K562 (cell line): ENCODE measurements around the gene MIS18A. TPM values are rescaled to one million over a fixed set of nuclear protein-coding genes. Genes with fewer than 3 reads are reported as not detected.

Experiments used
- ATAC-seq: fragments of 200-7000 bp; cut with Tn5 transposase; 3 replicates; pipeline ENCODE4 v1.9.1; 2020; ENCODE audit warnings: moderate library complexity
- BruUV-seq: library from RNA; stranded (reverse); fragments of 400-500 nt; replicated peaks from 2 replicates; lab custom pipeline; 2021; lab: Mats Ljungman, UMichigan
- CTCF ChIA-PET: fragments of 300-600 bp; formaldehyde crosslinking; extraction: SDS; loops from one replicate; lab custom pipeline; 2021; ENCODE audit warnings: low intra/inter-chr PET ratio; lab: Yijun Ruan, JAX
- POLR2A ChIA-PET: fragments of 300-600, 350-650 bp; sonication (Branson Sonifier 250); formaldehyde crosslinking; extraction: SDS; loops from one replicate; lab custom pipeline; 2021; ENCODE audit warnings: antibody characterized with exemption, inconsistent platforms; lab: Yijun Ruan, JAX
- DNase-seq, 4 experiments: peaks; one replicate each; pipeline versions ENCODE4 v3.0.0 to v3.0.0-alpha.2; 2011 to 2018; ENCODE audit warnings: low spot score in 3 of 4, mixed read lengths in 3 of 4; ENCODE audit errors: extremely low read depth in 1 of 4
- FAIRE-seq: peaks from 2 replicates; lab custom pipeline; 2011; peaks lifted over from hg19 to GRCh38; lab: Jason Lieb, UNC
- H2AFZ ChIP-seq: 2 replicates; pipeline ENCODE4 v1.6.0; 2011; ENCODE audit warnings: low read depth, low read length, control low read depth, inconsistent platforms
- H3K27ac ChIP-seq: fragments of 200-600 bp; 3 replicates; pipeline ENCODE4 v1.8.0; 2011; ENCODE audit warnings: low read depth, mild to moderate bottlenecking, control low read depth, inconsistent platforms, low read length, moderate library complexity, mixed read lengths; ENCODE audit errors: extremely low read depth
- H3K27me3 ChIP-seq, 2 experiments: fragments of 300-600 bp in 1 of 2; 2 replicates in 1 of 2; 3 replicates in 1 of 2; pipeline versions ENCODE4 v1.6.0 to v1.8.0; 2011; ENCODE audit warnings: inconsistent platforms in 2 of 2, low read length in 2 of 2, mild to moderate bottlenecking in 1 of 2, mixed read lengths in 1 of 2, moderate library complexity in 1 of 2; ENCODE audit not compliant: control insufficient read depth in 2 of 2, insufficient read depth in 2 of 2
- H3K36me3 ChIP-seq: fragments of 300-600 bp; 3 replicates; pipeline ENCODE4 v1.8.0; 2011; ENCODE audit warnings: mild to moderate bottlenecking, low read length, inconsistent platforms; ENCODE audit not compliant: control insufficient read depth, insufficient read depth
- H3K4me1 ChIP-seq, 2 experiments: fragments of 200-600 bp in 1 of 2; replicated peaks in 1 of 2; 2 replicates in 1 of 2; 3 replicates in 1 of 2; pipeline versions ENCODE4 v1.5.1 to v1.8.0; 2011; ENCODE audit warnings: inconsistent platforms in 2 of 2, low read length in 2 of 2, mild to moderate bottlenecking in 1 of 2, mixed read lengths in 1 of 2, moderate library complexity in 1 of 2; ENCODE audit not compliant: control insufficient read depth in 2 of 2, insufficient read depth in 2 of 2
- H3K4me2 ChIP-seq: 2 replicates; pipeline ENCODE4 v1.6.1; 2011; ENCODE audit warnings: low read length, control low read depth, inconsistent platforms, mixed read lengths; ENCODE audit not compliant: insufficient read depth
- H3K4me3 ChIP-seq: fragments of 200-600 bp; sonication (generic), shearing (Covaris generic); 2 replicates; pipeline ENCODE4 v1.5.1; 2016; ENCODE audit warnings: control low read depth, inconsistent platforms
- H3K79me2 ChIP-seq: fragments of 200-600 bp; 3 replicates; pipeline ENCODE4 v1.8.0; 2011; ENCODE audit warnings: low read length, inconsistent platforms; ENCODE audit not compliant: control insufficient read depth, insufficient read depth
- H3K9ac ChIP-seq, 2 experiments: 2 replicates each; pipeline versions ENCODE4 v1.6.0 to v1.6.1; 2011; ENCODE audit warnings: low read depth in 2 of 2, low read length in 2 of 2, control low read depth in 1 of 2, inconsistent platforms in 1 of 2, mild to moderate bottlenecking in 1 of 2, mixed read lengths in 1 of 2; ENCODE audit not compliant: insufficient read depth in 1 of 2
- H3K9me1 ChIP-seq: one replicate; pipeline ENCODE4 v1.6.0; 2011; ENCODE audit warnings: inconsistent platforms, mild to moderate bottlenecking, low read length, moderate library complexity; ENCODE audit not compliant: control insufficient read depth, insufficient read depth
- H3K9me3 ChIP-seq: replicated peaks from 2 replicates; pipeline ENCODE4 v1.5.1; 2011; ENCODE audit warnings: low read depth, low read length, inconsistent platforms; ENCODE audit not compliant: control insufficient read depth, insufficient read depth
- H4K20me1 ChIP-seq: replicated peaks from 2 replicates; pipeline ENCODE4 v1.6.1; 2011; ENCODE audit warnings: low read length, inconsistent platforms, mixed read lengths; ENCODE audit not compliant: control insufficient read depth, insufficient read depth
- ARID1B ChIP-seq: fragments of 450-650 bp; IDR thresholded peaks from 2 replicates; pipeline ENCODE4 v1.6.1; 2016; ENCODE audit warnings: antibody characterized with exemption, mild to moderate bottlenecking, inconsistent platforms
- ASH1L ChIP-seq: fragments of 450-650 bp; IDR thresholded peaks from 2 replicates; pipeline ENCODE4 v1.6.1; 2018; ENCODE audit warnings: borderline replicate concordance, mild to moderate bottlenecking, low read depth; ENCODE audit not compliant: partially characterized antibody
- ATF6 ChIP-seq: sonication (generic); formaldehyde crosslinking; IDR thresholded peaks from 2 replicates; pipeline ENCODE4 v1.4.0; 2020; ENCODE audit warnings: mild to moderate bottlenecking, missing genetic modification reagents
- COPS2 ChIP-seq: fragments of 450-650 bp; conservative IDR thresholded peaks from 2 replicates; pipeline ENCODE4 v1.6.1; 2016; ENCODE audit warnings: mild to moderate bottlenecking, moderate library complexity
- DDX20 ChIP-seq: fragments of 450-650 bp; IDR thresholded peaks from 2 replicates; pipeline ENCODE4 v1.6.1; 2016; ENCODE audit warnings: missing genetic modification characterization, low read depth, mild to moderate bottlenecking, missing compliant biosample characterization, moderate library complexity
- KLF6 ChIP-seq: fragments of 250-450 bp; sonication (Bioruptor Pico); IDR thresholded peaks from 2 replicates; pipeline ENCODE4 v1.4.0; 2020; ENCODE audit warnings: mild to moderate bottlenecking, moderate library complexity, borderline replicate concordance
- MCM2 ChIP-seq: fragments of 450-650 bp; IDR thresholded peaks from 2 replicates; pipeline ENCODE4 v1.6.1; 2017; ENCODE audit warnings: low read depth, mild to moderate bottlenecking
- NCOA1 ChIP-seq: fragments of 450-650 bp; IDR thresholded peaks from 2 replicates; pipeline ENCODE4 v1.6.1; 2016; ENCODE audit warnings: low read depth
- NCOR1 ChIP-seq: fragments of 450-650 bp; IDR thresholded peaks from 2 replicates; pipeline ENCODE4 v1.6.1; 2016; ENCODE audit warnings: mild to moderate bottlenecking, moderate library complexity
- POLR2AphosphoS5 ChIP-seq: IDR thresholded peaks from 2 replicates; pipeline ENCODE4 v1.6.1; 2011; ENCODE audit warnings: mild to moderate bottlenecking, low read depth, low read length, moderate library complexity; ENCODE audit not compliant: control insufficient read depth, insufficient read depth
- PRMT5 ChIP-seq: sonication (generic); formaldehyde crosslinking; IDR thresholded peaks from 2 replicates; pipeline ENCODE4 v1.5.0; 2020; ENCODE audit warnings: missing genetic modification reagents
- RBM22 ChIP-seq: fragments of 200-400 bp; formaldehyde crosslinking; IDR thresholded peaks from 2 replicates; pipeline ENCODE4 v1.6.1; 2018; ENCODE audit warnings: low read length, low read depth; ENCODE audit not compliant: poor library complexity, severe bottlenecking
- SETDB1 ChIP-seq: IDR thresholded peaks from one replicate; pipeline ENCODE4 v1.6.1; 2012; ENCODE audit warnings: low read length, control low read depth, inconsistent platforms
- SMAD4 ChIP-seq: fragments of 250-450 bp; sonication (Bioruptor Pico); conservative IDR thresholded peaks from 2 replicates; pipeline ENCODE4 v1.8.0; 2021; ENCODE audit warnings: inconsistent platforms, mild to moderate bottlenecking, moderate library complexity
- SOX6 ChIP-seq: fragments of 450-650 bp; IDR thresholded peaks from 2 replicates; pipeline ENCODE4 v1.6.1; 2014; ENCODE audit warnings: mild to moderate bottlenecking
- TFAP4 ChIP-seq: sonication (generic); formaldehyde crosslinking; IDR thresholded peaks from 2 replicates; pipeline ENCODE4 v1.8.0; 2022; ENCODE audit warnings: missing genetic modification reagents, mild to moderate bottlenecking, moderate library complexity, borderline replicate concordance
- ZNF174 ChIP-seq: fragments of 250-450 bp; sonication (Bioruptor Pico); IDR thresholded peaks from 2 replicates; pipeline ENCODE4 v1.4.0; 2020; ENCODE audit warnings: mild to moderate bottlenecking
- ZNF217 ChIP-seq: sonication (generic); formaldehyde crosslinking; IDR thresholded peaks from 2 replicates; pipeline ENCODE4 v1.8.0; 2022; ENCODE audit warnings: mild to moderate bottlenecking, missing genetic modification reagents
- ZNF3 ChIP-seq: fragments of 250-450 bp; sonication (Bioruptor Pico); IDR thresholded peaks from 2 replicates; pipeline ENCODE4 v1.5.0; 2021; ENCODE audit warnings: mild to moderate bottlenecking, moderate library complexity
- ZNF75A ChIP-seq: fragments of 450-650 bp; formaldehyde crosslinking; IDR thresholded peaks from 2 replicates; pipeline ENCODE4 v1.4.0; 2020; ENCODE audit warnings: mild to moderate bottlenecking
- WGBS: fragments of 100-300 bp; shearing (Covaris generic); methylation state at CpG from one replicate; pipeline ENCODE4 v1.1.6; 2016; ENCODE audit warnings: low coverage, mixed read lengths; ENCODE audit not compliant: insufficient coverage; ENCODE audit errors: missing lambda C conversion rate; 5-methylcytosine and 5-hydroxymethylcytosine counted together
- in situ Hi-C: fragments of 300-500 bp; cut with MboI; formaldehyde crosslinking; loops from 4 replicates; pipeline ENCODE4 v1.15.0; 2018; ENCODE audit warnings: inconsistent platforms, mixed read lengths
- intact Hi-C: fragments of 100-400 bp; cut with micrococcal nuclease; formaldehyde crosslinking; loops from 2 replicates; pipeline ENCODE4 v1.14.2; 2022
- polyA plus RNA-seq, 8 experiments: library from polyadenylated mRNA; depleted of rRNA in 4 of 8; stranded (reverse) in 5 of 8; unstranded in 3 of 8; fragments of >200 nt; fragmentation: Nextera tagmentation in 2 of 8; fragmentation: Illumina TruSeq in 1 of 8; extraction: Ambion mirVana in 2 of 8; extraction: Trizol in 1 of 8; gene quantifications; 2 replicates each; pipeline versions ENCODE4 v1.2.1 to v1.2.3, GENCODE V29; 2011 to 2014; ENCODE audit warnings: inconsistent platforms in 1 of 8, missing spikeins in 1 of 8
- total RNA-seq, 7 experiments: library from RNA; depleted of rRNA in 6 of 7; stranded (reverse); fragments of >200 nt in 6 of 7; fragmentation: Illumina TruSeq in 2 of 7; extraction: Trizol in 2 of 7; gene quantifications; 2 replicates each; pipeline versions ENCODE4 v1.2.1 to v1.2.3, GENCODE V29; 2011 to 2021; ENCODE audit warnings: low replicate concordance in 1 of 7

MIS18A gene
- total and polyA plus RNA-seq, 9 of the 15 experiments (the other 6 are each of a cell fraction or from before 2014, with no cell fraction given), result 17.7 to 75.3 (median 60.3) TPM

- ChIA-PET POLR2A (interaction anchor here (1.0 kb wide), 1 partner anchor 36 kb away, joined by 5 read pairs; no protein-coding TSS in a partner anchor), CTCF (interaction anchor here (0.6 kb wide), 1 partner anchor 1021 kb away, joined by 4 read pairs; no protein-coding TSS in a partner anchor)
- H3K4me2 ChIP-seq, result no peak overlapping the region
- in situ Hi-C loops (no loop called here), intact Hi-C loops (no loop called here)
- no peaks in the 10 kb centered on the region for H3K9me3 ChIP-seq
- no peak overlapping the region for H3K9ac ChIP-seq
- H4K20me1 ChIP-seq, result no peaks in the 10 kb centered on the region
- no peak for FAIRE-seq
- BruUV-seq, result no TSS peak
- H3K4me1 ChIP-seq, result no peaks in the 10 kb centered on the region
- H3K36me3 ChIP-seq, result no peaks in the 10 kb centered on the region
- DNase-seq, result no peak
- TF ChIP-seq ARID1B (no peak), SOX6 (no peak), NCOA1 (no peak), DDX20 (tag) (no peak), NCOR1 (no peak), ATF6 (CRISPR knock-in tag) (no peak), KLF6 (no peak), SETDB1 (no peak), TFAP4 (CRISPR knock-in tag) (no peak), POLR2AphosphoS5 (no peak), ZNF174 (CRISPR knock-in tag) (no peak), ZNF3 (CRISPR knock-in tag) (no peak), ZNF75A (no peak), ZNF217 (CRISPR knock-in tag) (no peak), ASH1L (no peak), RBM22 (no peak), MCM2 (no peak), PRMT5 (CRISPR knock-in tag) (no peak), COPS2 (no peak), SMAD4 (CRISPR knock-in tag) (no peak)
- no peak for ATAC-seq
- no peak overlapping the region for H3K4me3 ChIP-seq
- no peaks in the 10 kb centered on the region for H3K79me2 ChIP-seq
- 1% methylated on average over 8 of the region's 8 CpGs for WGBS
- no peaks in the 10 kb centered on the region for H3K9me1 ChIP-seq
- no peak overlapping the region for H2AFZ ChIP-seq
- H3K27me3 ChIP-seq, result peaks cover 23 to 29% of the 10 kb centered on the region in 2 experiments
- H3K27ac ChIP-seq, result no peak overlapping the region
Measured at GRCh38 chr21:32239551-32239950, 39.3 kb downstream of the MIS18A start.
